Measurements from ENCODE around the gene PNKP.

Gene PNKP

DNA sequence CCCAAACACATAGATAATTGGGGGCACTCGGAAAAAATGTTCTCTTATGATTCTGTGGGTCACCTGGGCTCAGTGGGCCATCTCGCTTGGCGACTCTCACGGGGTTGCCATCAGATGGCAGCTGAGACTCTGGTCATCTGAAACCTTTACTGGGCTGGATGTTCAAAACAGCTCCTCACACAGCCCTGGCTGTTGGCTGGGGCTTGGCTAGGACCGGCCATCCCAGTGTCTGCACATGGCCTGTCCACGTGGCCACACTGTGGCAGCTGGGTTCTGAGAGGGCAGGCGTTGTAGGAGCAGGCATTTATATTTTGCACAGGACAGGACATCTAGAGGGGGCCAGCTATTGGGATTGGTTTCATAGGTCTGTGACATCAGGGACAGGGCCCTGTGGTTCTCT, 33.8 kb downstream of the PNKP start:
- TF ChIP-seq, protein P1, sequence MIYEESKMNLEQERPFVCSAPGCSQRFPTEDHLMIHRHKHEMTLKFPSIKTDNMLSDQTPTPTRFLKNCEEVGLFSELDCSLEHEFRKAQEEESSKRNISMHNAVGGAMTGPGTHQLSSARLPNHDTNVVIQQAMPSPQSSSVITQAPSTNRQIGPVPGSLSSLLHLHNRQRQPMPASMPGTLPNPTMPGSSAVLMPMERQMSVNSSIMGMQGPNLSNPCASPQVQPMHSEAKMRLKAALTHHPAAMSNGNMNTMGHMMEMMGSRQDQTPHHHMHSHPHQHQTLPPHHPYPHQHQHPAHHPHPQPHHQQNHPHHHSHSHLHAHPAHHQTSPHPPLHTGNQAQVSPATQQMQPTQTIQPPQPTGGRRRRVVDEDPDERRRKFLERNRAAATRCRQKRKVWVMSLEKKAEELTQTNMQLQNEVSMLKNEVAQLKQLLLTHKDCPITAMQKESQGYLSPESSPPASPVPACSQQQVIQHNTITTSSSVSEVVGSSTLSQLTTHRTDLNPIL (CRISPR knock-in tag; IDR thresholded peaks at IDR 0.05; ENCODE audit: low read depth) = no peak
- TF ChIP-seq ZNF70 (CRISPR knock-in tag; IDR thresholded peaks at IDR 0.05) (no peak), PPARA (CRISPR knock-in tag; IDR thresholded peaks at IDR 0.05; ENCODE audit: borderline replicate concordance) (no peak), CSDC2 (CRISPR knock-in tag; IDR thresholded peaks at IDR 0.05) (no peak), TCF4 (CRISPR knock-in tag; IDR thresholded peaks at IDR 0.05; ENCODE audit: borderline replicate concordance) (no peak), OSR1 (CRISPR knock-in tag; IDR thresholded peaks at IDR 0.05) (no peak)
- TF ChIP-seq, protein P2, sequence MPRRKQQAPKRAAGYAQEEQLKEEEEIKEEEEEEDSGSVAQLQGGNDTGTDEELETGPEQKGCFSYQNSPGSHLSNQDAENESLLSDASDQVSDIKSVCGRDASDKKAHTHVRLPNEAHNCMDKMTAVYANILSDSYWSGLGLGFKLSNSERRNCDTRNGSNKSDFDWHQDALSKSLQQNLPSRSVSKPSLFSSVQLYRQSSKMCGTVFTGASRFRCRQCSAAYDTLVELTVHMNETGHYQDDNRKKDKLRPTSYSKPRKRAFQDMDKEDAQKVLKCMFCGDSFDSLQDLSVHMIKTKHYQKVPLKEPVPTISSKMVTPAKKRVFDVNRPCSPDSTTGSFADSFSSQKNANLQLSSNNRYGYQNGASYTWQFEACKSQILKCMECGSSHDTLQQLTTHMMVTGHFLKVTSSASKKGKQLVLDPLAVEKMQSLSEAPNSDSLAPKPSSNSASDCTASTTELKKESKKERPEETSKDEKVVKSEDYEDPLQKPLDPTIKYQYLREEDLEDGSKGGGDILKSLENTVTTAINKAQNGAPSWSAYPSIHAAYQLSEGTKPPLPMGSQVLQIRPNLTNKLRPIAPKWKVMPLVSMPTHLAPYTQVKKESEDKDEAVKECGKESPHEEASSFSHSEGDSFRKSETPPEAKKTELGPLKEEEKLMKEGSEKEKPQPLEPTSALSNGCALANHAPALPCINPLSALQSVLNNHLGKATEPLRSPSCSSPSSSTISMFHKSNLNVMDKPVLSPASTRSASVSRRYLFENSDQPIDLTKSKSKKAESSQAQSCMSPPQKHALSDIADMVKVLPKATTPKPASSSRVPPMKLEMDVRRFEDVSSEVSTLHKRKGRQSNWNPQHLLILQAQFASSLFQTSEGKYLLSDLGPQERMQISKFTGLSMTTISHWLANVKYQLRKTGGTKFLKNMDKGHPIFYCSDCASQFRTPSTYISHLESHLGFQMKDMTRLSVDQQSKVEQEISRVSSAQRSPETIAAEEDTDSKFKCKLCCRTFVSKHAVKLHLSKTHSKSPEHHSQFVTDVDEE (CRISPR knock-in tag; IDR thresholded peaks at IDR 0.05) = no peak
- TF ChIP-seq, protein P3, sequence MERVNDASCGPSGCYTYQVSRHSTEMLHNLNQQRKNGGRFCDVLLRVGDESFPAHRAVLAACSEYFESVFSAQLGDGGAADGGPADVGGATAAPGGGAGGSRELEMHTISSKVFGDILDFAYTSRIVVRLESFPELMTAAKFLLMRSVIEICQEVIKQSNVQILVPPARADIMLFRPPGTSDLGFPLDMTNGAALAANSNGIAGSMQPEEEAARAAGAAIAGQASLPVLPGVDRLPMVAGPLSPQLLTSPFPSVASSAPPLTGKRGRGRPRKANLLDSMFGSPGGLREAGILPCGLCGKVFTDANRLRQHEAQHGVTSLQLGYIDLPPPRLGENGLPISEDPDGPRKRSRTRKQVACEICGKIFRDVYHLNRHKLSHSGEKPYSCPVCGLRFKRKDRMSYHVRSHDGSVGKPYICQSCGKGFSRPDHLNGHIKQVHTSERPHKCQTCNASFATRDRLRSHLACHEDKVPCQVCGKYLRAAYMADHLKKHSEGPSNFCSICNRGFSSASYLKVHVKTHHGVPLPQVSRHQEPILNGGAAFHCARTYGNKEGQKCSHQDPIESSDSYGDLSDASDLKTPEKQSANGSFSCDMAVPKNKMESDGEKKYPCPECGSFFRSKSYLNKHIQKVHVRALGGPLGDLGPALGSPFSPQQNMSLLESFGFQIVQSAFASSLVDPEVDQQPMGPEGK (CRISPR knock-in tag; IDR thresholded peaks at IDR 0.05; ENCODE audit: borderline replicate concordance) = no peak
- ATAC-seq = no peak

DNA sequence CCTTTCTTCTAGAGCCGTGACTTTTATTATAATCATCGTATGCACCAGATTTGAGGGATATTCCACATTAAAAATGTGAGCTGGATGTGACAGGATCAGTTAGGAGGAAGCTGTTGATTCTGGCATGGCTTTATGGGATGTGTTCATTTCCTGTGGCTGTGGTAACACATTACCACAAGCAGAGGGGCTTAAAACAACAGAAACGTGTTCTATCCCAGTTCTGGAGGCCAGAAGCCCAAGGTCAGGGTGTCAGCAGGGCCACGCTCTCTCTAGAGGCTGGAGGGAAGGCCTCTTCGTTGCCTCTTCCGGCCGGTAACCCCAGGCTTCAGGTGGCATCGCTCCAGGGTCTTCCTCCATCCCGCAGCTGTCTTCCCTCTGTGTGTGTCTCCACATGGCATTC, 34.8 kb downstream of the PNKP start:
- TF ChIP-seq OSR1 (CRISPR knock-in tag; IDR thresholded peaks at IDR 0.05) (no peak), ISL1 (CRISPR knock-in tag; IDR thresholded peaks at IDR 0.05) (no peak), PPARA (CRISPR knock-in tag; IDR thresholded peaks at IDR 0.05; ENCODE audit: borderline replicate concordance) (no peak), ESRRG (CRISPR knock-in tag; IDR thresholded peaks at IDR 0.05) (no peak), TCF4 (CRISPR knock-in tag; IDR thresholded peaks at IDR 0.05; ENCODE audit: borderline replicate concordance) (no peak), ZNF565 (CRISPR knock-in tag; conservative IDR thresholded peaks at IDR 0.05; ENCODE audit: low read depth) (no peak), ZFP3 (CRISPR knock-in tag; IDR thresholded peaks at IDR 0.05) (no peak), ARNTL (CRISPR knock-in tag; IDR thresholded peaks at IDR 0.05; ENCODE audit: borderline replicate concordance, low read depth) (no peak), ZC3H10 (CRISPR knock-in tag; IDR thresholded peaks at IDR 0.05) (no peak), BACH2 (CRISPR knock-in tag; IDR thresholded peaks at IDR 0.05; ENCODE audit: borderline replicate concordance) (no peak), GLIS3 (CRISPR knock-in tag; IDR thresholded peaks at IDR 0.05) (no peak), ZNF8 (CRISPR knock-in tag; IDR thresholded peaks at IDR 0.05) (no peak), ZNF70 (CRISPR knock-in tag; IDR thresholded peaks at IDR 0.05) (no peak), SNAI2 (CRISPR knock-in tag; IDR thresholded peaks at IDR 0.05) (no peak)
- TF ChIP-seq, protein P4, sequence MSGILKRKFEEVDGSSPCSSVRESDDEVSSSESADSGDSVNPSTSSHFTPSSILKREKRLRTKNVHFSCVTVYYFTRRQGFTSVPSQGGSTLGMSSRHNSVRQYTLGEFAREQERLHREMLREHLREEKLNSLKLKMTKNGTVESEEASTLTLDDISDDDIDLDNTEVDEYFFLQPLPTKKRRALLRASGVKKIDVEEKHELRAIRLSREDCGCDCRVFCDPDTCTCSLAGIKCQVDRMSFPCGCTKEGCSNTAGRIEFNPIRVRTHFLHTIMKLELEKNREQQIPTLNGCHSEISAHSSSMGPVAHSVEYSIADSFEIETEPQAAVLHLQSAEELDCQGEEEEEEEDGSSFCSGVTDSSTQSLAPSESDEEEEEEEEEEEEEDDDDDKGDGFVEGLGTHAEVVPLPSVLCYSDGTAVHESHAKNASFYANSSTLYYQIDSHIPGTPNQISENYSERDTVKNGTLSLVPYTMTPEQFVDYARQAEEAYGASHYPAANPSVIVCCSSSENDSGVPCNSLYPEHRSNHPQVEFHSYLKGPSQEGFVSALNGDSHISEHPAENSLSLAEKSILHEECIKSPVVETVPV (CRISPR knock-in tag; IDR thresholded peaks at IDR 0.05) = no peak
- TF ChIP-seq, protein P3 (CRISPR knock-in tag; IDR thresholded peaks at IDR 0.05; ENCODE audit: borderline replicate concordance) = no peak
- TF ChIP-seq, protein P1 (CRISPR knock-in tag; IDR thresholded peaks at IDR 0.05; ENCODE audit: low read depth) = no peak
- TF ChIP-seq, protein P2 (CRISPR knock-in tag; IDR thresholded peaks at IDR 0.05) = no peak

More for the DNA sequence above, 34.8 kb downstream of the PNKP start:
- ATAC-seq = no peak

Measured in SK-N-SH treated with all-trans-retinoic acid at 6 μM for 48 hours (cell line).